Muscle of arm (tissue), 12 donors: ENCODE results near the gene PACS1. TPM values are rescaled to one million over a fixed set of nuclear protein-coding genes. Genes with fewer than 3 reads are reported as not detected.

Source experiments
- DNase-seq: peaks from one replicate; pipeline ENCODE4 v3.0.0-alpha.2; 2013
- polyA plus RNA-seq, 12 donors: library from polyadenylated mRNA; unstranded; fragments of 120-200 nt; gene quantifications; one replicate each; pipeline ENCODE4 v1.2.1, GENCODE V29; 2013; ENCODE audit not compliant: insufficient read length in 12 of 12

Gene PACS1
- polyA plus RNA-seq, 12 donors = 29.9 to 128 (median 33.8) TPM

DNA sequence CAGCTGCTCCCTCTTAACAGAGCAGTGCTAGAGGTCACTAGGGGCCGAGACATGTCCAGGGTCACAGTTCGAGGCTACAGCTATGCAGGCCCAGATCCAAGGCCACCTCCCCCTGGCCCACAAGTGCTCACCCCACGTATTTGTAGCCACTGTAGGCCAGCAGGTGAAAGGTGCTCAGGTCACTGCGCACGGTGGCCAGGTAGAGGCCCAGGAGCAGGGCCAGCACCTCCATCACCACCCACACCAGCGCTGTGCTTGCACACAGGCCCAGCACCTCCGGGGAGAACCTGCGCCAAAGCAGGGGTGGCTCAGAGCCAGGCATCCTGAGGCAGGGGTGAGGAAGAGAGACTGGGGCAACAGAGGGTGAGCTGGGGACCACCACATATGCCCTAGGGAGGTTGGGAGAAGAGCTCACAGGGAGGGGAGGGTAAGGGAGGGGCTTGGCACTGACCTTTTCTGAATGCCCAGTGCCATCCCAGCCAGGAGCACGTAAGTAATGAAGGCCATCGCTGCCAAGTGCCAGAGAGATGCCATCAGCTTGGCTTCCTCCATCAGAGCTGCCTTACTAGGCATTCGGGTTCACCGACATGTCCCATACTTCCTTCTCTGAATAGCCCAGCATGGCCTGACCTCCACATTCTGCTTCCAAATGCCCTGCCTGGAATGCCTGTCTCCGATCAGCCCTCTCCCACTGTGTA, 215.3 kb downstream of the PACS1 start:
- DNase-seq = no peak

DNA sequence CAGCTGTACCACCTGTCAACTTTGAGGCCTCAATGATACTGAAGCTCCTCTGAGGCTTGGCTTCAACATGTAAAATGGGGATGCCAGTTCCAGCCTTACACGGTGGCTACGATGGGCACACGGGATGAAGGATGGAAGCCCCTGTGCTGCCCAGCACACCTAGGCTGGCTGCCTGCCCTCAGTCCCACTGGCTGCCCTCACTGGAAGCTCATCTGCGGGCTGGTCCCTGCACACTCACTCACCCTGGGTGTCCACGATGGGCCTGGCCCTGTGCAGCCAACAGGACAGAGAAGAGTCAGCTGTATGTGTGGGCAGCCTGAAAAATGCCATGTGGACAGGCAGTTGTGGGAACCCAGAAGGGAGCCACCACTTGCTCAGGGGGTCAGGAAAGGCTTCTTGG, 216.6 kb downstream of the PACS1 start:
- no peak for DNase-seq

DNA sequence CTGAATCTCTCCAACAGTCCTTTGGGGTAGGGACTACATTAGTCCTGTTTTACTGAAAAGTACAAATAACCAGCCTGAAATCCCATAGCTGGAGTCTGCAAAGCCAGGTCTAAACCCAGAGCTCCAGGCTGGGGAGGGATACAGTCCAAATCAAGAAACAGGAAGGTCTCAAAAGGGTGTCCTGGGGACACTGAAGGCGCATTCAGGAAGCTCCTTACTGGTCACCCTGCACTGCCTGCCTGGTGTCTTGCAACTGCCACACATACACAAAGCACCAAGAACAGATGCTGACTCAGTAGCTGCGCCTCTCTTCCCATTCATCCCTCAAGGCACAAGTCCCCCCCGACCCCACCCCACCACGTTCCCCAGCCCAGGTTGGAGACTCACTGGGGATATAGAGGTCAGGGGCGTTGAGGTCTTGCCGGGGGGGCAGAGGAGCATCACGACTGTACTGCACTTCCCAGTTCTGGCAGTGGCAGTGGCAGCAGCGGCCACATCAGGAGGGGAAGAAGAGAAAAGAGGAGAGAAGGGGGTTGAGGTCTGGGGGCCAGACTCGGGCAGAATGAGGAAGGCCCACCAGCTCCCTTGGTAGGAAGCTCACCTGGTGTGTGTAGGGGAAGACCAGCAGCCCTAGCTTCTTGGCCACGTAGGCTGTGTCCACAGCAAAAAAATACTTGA, 217.3 kb downstream of the PACS1 start:
- no peak for DNase-seq

DNA sequence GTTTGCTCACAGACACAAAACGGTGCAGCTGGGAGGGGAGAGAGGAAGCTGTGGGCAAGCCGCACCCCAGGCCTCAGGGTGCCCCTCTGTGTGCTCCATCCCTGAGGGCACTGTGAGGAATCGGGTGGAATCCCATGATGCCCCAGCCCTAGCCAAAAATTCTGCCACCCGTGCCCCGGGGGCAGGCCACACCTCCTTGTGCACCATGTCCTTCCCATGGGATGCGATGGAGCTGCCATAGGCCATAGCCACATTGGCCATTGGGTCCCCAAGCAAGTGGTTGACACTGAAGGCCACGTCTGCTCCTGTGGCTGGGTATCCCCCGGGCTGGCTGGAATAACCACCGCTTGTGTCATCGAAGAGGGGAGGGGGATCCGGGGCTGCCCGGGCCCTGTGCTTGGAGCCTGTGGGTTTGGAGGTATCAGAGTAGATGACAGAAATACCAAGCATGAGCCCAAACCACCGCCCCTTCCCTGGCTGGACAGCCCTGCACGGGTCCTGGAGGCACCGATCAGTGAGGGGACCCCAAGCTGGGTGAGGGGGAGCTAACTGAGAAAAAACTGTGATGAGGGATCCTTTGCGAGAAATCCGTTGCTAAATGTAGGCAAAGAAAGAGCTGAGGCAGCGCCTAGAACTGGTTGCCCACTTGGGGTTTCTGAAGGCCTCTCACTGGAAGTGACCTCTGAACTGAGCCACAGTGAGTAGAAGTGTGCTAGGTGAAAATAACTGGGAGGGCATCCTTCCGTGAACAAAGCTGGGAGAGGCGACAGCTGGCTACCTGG, 218.0 kb downstream of the PACS1 start:
- DNase-seq = no peak

DNA sequence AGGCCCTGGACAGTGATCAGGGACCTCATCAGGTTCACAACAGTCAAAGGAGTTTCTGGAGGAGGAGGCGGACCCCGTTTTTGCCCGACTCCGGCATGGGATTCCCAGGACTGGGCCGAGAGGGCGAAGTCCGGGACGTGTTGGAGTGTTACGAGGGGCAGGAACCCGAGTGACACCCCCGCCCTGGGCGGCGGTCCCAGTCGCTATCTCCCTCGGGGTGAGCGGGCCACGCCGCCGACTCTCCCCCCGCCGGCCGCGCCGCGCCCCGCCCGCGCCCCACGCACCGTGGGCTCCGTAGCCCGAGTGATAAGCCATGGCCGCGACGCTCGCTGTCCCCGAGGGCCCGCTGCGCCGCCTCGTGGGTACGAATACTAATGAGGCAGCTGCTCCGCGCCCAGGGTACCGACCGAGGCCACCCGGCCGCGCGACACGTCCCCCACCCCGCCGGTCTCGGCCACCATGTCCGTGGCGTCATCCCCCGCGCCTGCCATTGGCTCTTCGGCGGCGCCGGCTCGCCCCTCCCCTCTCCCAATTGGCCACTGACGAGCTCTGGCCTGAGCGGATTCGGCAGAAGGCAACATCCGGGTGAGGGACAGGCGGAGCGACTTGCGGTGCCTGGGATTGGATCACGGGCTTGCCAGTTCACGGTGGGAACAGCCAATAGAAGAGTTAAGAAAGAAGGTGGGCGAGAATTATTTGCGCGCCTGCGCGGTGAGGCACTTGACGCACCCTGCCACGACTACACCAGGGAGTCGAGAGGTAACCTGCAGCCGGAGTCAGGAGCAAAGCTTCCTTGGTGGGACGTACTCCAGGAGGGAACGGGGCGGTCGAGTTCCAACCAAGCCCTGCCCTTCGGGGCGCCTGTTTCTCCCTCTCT, 218.8 kb downstream of the PACS1 start, which contains the start of gene YIF1A:
TSS of gene YIF1A (minus strand) at position 473 of the 877 bp plus-strand sequence. CDS start at position 315, 158 bp downstream.
- DNase-seq = peak; percentile 99

DNA sequence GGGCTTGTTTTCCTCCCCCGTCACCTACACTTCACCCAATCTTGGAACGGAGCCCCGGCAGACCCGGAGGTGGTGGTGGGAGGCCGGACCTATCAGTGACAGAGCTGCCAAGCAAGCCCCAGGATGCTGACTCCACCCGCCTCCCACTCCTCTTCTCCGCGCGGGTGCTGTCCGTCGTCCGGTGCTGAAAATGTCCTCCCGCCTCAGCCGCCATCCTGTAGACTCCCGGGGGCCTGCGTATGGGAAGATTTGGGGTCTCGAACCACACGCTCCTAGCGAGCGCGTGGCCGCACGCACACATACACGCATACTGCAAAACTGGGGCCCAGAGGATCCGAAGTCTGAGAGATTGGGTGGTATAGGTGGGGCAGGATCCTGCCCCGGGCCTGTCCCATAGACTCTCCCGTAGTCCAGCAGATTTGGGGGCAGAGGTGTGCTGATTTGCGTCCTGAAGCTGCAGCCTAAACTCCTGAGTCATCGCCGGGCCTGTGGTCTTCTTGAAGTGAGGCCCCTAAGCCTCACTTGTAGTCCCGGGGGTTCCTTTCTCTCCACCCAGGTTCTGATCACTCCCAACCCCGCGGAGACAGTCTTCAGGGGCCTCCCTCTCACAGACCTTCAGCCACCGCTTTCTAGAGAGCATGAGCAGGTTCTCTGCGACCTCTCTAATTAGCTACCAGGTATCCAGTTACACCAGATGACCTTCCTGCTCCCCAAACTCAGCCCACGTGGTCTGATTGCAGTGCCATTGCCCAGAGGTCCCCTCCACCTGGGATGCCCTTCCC, 219.7 kb downstream of the PACS1 start:
- DNase-seq = no peak

DNA sequence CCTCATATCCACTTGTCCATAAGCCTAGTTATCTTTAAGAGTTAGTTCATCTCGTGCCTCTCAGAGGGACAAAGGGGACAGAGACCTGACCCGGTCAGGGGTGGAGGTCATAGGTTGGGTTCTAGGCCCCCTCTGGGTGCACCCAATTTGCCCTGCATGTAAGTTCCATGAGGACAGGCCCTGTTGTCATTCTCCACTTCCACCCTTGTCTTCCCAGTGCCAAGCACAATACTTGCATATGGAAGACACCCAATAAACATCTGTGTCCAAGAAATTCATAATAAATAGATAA, 220.2 kb downstream of the PACS1 start:
- no peak for DNase-seq

DNA sequence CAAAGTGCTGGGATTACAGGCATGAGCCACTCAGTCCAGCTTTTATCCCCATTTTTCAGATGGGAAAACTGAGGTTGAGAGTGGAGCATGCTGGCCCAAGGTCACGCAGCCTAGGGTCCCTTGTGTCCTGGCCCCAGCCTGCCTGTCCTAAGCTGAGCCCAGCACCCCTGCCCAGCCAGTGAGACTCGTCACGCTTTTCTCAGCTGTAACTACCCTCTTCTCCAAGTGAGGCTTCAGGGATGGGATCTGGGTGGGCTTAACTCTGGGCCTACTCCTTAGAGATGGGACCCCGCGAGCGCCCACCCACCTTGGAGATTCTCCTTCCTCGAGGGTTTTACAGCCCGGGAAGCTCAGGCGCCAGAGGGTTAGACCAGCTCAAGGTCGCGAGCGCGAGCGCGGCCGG, 221.2 kb downstream of the PACS1 start:
- no peak for DNase-seq

DNA sequence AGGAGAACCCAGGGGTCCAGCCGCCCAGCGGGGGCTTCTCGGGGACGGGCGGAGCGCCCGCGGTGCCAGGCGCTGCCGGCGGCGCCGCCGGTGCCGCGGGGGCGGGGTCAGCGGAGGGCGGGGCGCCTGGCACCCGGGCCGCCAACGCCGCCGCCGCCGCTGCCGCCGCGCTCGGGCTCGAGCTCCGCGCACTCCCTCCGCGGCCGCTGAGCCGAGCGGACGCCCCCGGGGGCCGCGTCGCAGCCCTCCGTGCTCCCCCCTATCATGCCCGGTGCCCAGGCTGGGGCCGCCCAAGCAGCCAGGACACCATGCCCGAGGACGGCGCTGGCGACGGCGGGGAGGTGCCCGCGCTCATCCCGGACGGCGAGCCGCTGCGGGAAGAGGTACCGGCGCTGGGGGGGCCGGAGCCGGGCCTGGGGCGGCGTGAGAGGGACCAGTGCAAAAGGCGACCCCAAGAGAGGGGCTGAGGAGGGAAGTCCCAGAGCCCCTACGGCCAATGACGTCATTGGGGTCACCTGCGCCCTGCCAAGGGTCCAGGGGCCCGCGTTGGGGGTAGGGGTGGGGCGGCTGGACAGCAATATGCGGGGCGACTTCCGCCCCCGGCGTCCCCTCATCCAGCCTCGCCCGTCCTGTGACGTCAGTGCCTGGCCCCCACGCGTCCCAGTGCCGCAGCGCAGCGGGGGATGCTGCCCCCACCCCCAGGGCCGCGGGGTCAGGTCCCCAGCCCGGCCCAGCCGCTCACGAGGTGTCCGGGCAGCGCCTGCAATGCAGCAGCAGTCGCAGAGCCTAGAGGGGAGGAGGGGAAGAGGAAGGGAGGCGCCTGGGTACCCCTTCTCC, 221.9 kb downstream of the PACS1 start, which contains the start of gene TMEM151A:
TSS of gene TMEM151A (plus strand) at position 189 of the 837 bp plus-strand sequence. CDS start at position 309, 120 bp downstream.
- DNase-seq = no peak

DNA sequence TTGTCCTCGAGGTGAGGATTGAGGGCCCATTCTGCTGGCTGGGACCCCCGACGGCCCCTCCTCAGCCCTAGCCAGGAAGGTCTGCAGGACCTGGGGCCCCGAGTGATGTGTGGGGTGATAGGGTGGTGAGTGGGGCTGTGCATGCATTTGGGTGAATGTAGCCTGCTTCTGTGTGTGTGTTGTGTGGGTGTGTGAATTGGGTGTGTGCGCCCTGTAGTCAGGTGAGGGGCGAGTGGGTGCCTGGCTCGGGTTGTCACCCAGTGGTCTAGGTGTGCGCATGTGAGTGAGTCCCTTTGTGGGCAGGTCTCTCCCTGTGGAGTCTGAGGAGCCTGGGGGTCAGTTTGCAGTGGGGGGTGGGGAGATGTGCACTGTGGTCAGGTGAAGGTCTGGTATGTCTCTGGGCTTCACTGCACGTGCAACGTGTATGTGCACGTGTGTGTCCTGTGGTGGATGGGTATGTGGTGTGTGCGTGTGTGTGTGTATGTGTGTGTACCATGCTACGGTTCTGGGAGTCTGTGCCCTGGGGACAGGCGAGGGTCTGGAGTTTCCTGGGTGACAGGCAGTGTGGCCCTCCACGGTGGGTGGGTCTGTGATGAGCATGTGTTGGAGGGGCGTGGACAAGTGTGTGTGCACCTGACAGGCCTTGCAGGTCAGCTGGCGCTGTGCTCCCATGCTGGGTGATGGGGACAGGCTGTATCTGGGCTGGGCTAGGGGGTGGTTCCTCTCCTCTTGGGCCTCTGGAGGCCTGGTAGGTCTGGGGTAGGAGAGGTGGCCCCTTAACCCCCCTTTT, 222.7 kb downstream of the PACS1 start:
- no peak for DNase-seq

DNA sequence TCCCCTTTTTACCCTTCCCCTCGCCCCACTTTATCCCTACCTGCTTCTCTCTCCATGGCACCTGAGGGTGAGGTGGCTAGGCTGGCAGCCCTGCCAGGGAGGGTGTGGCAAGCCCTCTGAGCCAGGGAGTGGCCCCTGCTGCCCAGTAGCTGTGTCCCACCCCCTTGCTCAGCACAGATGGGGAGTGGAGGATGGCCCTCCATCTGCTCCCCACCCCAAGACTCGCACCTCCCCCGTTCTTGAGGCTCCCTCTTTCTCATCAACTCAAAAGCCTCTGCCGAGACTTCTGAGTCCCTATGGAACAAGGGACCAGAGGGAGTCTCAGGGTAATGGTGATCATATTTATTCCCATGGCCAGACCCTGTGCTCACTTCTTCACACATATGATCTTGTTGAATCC, 223.3 kb downstream of the PACS1 start:
- DNase-seq = no peak

DNA sequence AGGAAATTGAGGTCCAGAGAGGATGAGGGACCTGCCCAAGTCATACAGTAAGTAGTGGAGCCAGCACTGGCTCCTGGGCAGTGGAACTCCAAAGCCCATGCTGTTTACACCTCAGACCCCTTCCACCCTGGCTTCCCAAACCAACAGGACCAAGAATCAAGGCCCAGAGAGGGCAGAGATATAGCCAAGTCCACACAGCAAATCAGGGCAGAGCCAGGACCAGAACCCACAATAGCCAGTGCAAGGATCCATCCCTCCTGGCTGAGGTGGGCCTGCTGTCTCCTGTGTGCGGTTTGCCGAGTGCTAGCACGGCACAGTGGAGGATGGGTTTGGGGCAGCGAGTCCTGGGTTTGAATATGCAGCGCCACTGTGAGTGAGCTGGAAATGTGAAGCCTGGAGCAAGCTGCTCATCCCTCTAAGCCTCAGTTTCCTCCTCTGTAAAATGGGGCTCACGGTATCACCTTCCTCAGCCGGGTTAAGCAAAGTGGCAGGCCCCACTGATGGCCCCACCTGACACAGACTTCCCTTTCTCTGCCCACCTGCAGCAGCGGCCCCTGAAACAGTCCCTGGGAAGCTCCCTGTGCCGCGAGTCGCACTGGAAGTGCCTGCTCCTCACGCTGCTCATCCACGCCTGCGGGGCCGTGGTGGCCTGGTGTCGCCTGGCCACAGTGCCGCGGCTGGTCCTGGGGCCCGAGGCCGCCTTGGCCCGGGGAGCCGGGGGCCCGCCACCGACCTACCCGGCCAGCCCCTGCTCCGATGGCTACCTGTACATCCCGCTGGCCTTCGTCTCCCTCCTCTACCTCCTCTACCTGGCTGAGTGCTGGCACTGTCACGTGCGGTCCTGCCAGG, 223.9 kb downstream of the PACS1 start:
- DNase-seq = no peak

Other genes starting within 250 kb of the PACS1 start
- 1 to 10 TPM in 6 of 12 donors, under 1 TPM in 4, not detected in 2; 0.84 to 3.2 (median 1.2) TPM for gene SNX32, start 236.3 kb upstream of the PACS1 start, polyA plus RNA-seq
- gene CFL1, start 212.1 kb upstream of the PACS1 start, polyA plus RNA-seq = 100 to 1,000 TPM in 11 of 12 donors, not detected in 1; 525 to 708 (median 574) TPM
- 10 to 100 TPM in 11 of 12 donors, not detected in 1; 35.4 to 63.0 (median 39.4) TPM for gene MUS81, start 209.8 kb upstream of the PACS1 start, polyA plus RNA-seq
- 100 to 1,000 TPM in 5 of 12 donors, 10 to 100 TPM in 6, not detected in 1; 72.0 to 155 (median 92.2) TPM for gene EFEMP2, start 197.5 kb upstream of the PACS1 start, polyA plus RNA-seq
- 1 to 10 TPM in 4 of 12 donors, under 1 TPM in 6, not detected in 2; 0.32 to 5.3 (median 0.78) TPM for gene CTSW, start 190.4 kb upstream of the PACS1 start, polyA plus RNA-seq
- gene FIBP, start 181.8 kb upstream of the PACS1 start, polyA plus RNA-seq = 10 to 100 TPM in 11 of 12 donors, not detected in 1; 51.1 to 68.4 (median 60.3) TPM
- 10 to 100 TPM in 8 of 12 donors, 1 to 10 TPM in 3, not detected in 1; 9.0 to 38.8 (median 10.5) TPM for gene CCDC85B, start 179.6 kb upstream of the PACS1 start, polyA plus RNA-seq
- gene FOSL1, start 169.9 kb upstream of the PACS1 start, polyA plus RNA-seq = 1 to 10 TPM in 1 of 12 donors, under 1 TPM in 8, not detected in 3; 0.15 to 1.0 (median 0.24) TPM
- 10 to 100 TPM in 11 of 12 donors, not detected in 1; 26.1 to 37.7 (median 30.8) TPM for gene C11orf68, start 151.2 kb upstream of the PACS1 start, polyA plus RNA-seq
- 100 to 1,000 TPM in 1 of 12 donors, 10 to 100 TPM in 10, not detected in 1; 49.0 to 117 (median 65.8) TPM for gene DRAP1, start 150.8 kb upstream of the PACS1 start, polyA plus RNA-seq
- gene TSGA10IP, start 124.8 kb upstream of the PACS1 start, polyA plus RNA-seq = under 1 TPM in 5 of 12 donors, not detected in 7; 0.10 to 0.21 (median 0.12) TPM
- gene SART1, start 108.5 kb upstream of the PACS1 start, polyA plus RNA-seq = 10 to 100 TPM in 11 of 12 donors, not detected in 1; 30.3 to 66.7 (median 32.6) TPM
- 10 to 100 TPM in 11 of 12 donors, not detected in 1; 13.9 to 21.6 (median 20.3) TPM for gene EIF1AD, start 68.1 kb upstream of the PACS1 start, polyA plus RNA-seq
- 100 to 1,000 TPM in 11 of 12 donors, not detected in 1; 207 to 438 (median 224) TPM for gene BANF1, start 67.8 kb upstream of the PACS1 start, polyA plus RNA-seq
- gene CST6, start 58.3 kb upstream of the PACS1 start, polyA plus RNA-seq = 1 to 10 TPM in 1 of 12 donors, under 1 TPM in 2, not detected in 9; 0.66 to 2.2 (median 0.88) TPM
- gene CATSPER1, start 43.8 kb upstream of the PACS1 start, polyA plus RNA-seq = under 1 TPM in 5 of 12 donors, not detected in 7; 0.08 to 0.57 (median 0.11) TPM
- 1 to 10 TPM in 1 of 12 donors, under 1 TPM in 8, not detected in 3; 0.24 to 1.1 (median 0.47) TPM for gene GAL3ST3, start 21.1 kb upstream of the PACS1 start, polyA plus RNA-seq
- gene SF3B2, start 17.9 kb upstream of the PACS1 start, polyA plus RNA-seq = 100 to 1,000 TPM in 11 of 12 donors, not detected in 1; 120 to 210 (median 134) TPM
- gene KLC2, start 187.4 kb downstream of the PACS1 start, polyA plus RNA-seq = 10 to 100 TPM in 10 of 12 donors, 1 to 10 TPM in 1, not detected in 1; 8.3 to 21.6 (median 14.8) TPM
- 100 to 1,000 TPM in 2 of 12 donors, 10 to 100 TPM in 9, not detected in 1; 74.0 to 118 (median 89.9) TPM for gene RAB1B, start 198.4 kb downstream of the PACS1 start, polyA plus RNA-seq
- 1 to 10 TPM in 11 of 12 donors, not detected in 1; 1.6 to 9.4 (median 4.7) TPM for gene CNIH2, start 207.9 kb downstream of the PACS1 start, polyA plus RNA-seq
- 100 to 1,000 TPM in 1 of 12 donors, 10 to 100 TPM in 10, not detected in 1; 30.1 to 132 (median 40.9) TPM for gene YIF1A, start 218.9 kb downstream of the PACS1 start, polyA plus RNA-seq
- gene TMEM151A, start 221.6 kb downstream of the PACS1 start, polyA plus RNA-seq = under 1 TPM in 1 of 12 donors, not detected in 11; 0.08 TPM
- gene CD248, start 246.8 kb downstream of the PACS1 start, polyA plus RNA-seq = 100 to 1,000 TPM in 4 of 12 donors, 10 to 100 TPM in 7, not detected in 1; 58.8 to 208 (median 73.9) TPM